Stimulated activated CD4-positive, alpha-beta T cell treated with anti-CD3 and anti-CD28 coated beads, Interleukin-15, amount 100 ng/mL, for 1 hour (primary cell): ENCODE results near the gene POLA1.
"Not testable (repeated sequence)": the region's sequence is repeated elsewhere in the genome, so short reads cannot be mapped to it uniquely, and the experiment has no call there.

Experiments used
- DNase-seq, 2 donors: peaks; one replicate each; pipeline ENCODE4 v3.0.0-alpha.2; 2020; ENCODE audit warnings: low read depth in 1 of 2, low spot score in 1 of 2

Gene POLA1

DNA sequence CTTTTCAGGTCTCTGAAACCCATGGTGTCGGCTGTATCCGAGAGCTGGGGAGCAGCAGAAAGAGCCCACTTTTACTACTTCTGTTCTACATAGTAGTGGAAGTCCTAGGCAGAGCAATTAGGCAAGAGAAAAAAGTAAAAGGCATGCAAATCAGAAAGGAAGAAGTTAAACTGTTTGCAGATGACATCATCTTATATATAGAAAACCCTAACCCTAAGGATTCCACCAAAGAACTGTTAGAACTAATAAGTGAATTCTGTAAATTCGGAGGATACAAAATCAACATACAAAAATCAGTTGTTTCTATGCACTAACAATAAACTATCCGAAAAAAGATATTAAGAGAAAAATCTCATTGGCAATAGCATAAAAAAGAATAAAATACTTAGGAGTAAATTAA is 95.3 kb downstream of the POLA1 start:
- DNase-seq = no peak

DNA sequence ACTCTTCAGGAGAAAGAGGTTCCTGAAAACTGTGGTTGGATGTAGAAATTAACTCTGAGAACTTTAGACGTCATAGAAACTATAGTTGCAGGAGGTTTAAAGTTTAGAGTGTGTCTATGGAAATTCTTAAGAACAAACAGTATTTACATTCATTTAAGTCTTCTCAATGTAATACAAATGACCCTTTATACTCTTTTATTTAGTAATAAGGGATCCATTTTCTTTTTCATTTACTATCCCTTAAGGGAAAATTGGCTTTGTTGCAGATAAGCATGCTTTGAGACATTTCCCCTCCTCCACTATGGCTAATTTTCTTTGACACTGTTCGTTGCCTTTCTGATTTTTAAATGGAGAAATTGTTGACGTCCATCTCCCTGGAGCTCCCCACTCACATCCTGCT is 96.4 kb downstream of the POLA1 start:
- DNase-seq = no peak

DNA sequence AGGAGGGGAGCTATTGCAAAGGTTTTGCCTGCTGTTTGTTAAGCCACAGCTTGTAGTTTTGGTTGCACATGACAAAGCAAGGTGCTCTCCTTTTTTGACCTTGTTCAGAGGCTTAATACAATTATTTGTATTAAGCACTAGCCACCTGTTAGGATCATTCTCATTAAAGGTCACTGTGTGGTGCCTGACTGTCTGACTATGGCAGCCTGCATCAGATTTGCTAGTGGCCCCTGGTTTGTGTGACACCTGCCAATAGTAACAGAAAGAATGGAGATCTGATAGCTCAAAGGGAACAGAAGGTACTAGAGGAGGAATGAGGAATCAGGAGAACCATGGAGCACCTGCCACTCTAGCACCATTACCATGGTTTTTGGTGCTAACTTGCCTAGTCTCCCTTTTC is 102.5 kb downstream of the POLA1 start:
- DNase-seq = no peak

- no peak for DNase-seq
Observed at GRCh38 chrX:24799078-24799477, 105.4 kb downstream of the POLA1 start.

- DNase-seq = no peak
Observed at GRCh38 chrX:24799565-24799964, 105.8 kb downstream of the POLA1 start.

DNA sequence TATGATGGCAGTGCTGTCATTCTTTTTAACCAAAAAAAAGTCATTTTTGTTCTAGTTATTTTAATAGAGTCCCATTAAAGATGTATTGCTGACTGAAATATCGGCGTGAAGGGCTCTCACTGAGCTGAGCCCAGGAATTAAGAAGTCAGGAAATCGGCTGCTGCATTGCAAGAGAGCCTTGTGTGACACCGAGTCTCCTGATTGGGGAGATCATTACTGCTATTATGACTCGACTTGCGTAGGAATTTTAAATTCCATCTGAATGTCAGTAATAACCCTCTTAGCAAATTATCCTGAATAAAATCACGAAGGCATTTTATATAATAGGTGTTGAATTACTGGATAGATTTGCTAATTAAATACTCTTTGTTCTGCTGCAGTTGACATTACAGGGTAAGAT is 111.5 kb downstream of the POLA1 start:
- DNase-seq = no peak

DNA sequence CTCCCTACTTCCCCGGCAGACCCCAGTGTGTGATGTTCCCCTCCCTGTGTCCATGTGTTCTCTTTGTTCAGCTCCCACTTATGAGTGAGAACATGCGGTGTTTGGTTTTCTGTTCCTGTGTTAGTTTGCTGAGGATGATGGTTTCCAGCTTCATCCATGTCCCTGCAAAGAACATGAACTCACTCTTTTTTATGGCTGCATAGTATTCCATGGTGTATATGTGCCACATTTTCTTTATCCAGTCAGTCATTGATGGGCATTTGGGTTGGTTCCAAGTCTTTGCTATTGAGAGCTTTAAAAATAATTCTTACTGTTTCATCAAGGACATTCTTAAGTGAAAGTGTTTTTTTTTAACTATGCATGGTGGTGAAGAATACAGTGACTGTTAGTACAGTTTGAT is 126.1 kb downstream of the POLA1 start:
- DNase-seq = not testable (repeated sequence)

DNA sequence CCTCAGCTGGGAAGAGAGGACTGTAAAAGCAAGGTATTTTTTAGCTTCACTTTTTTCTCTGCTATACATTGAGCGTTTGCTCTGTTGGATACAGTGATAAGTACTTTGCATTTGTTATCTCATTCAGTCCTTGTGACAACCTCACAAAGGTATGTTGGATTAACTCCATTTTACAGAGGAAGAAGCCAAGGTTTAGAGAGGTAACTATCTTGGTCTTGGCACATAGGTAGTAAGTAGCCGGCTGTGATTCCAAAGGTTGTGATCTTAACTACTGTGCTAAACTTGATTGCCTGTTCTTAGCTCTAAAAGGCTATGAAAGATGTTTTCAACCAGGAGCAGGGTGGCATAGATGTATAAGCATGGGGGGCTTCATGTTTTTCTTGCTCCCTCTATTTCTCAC is 134.4 kb downstream of the POLA1 start:
- DNase-seq = no peak

- no peak for DNase-seq
Observed at GRCh38 chrX:24828600-24828999, 134.9 kb downstream of the POLA1 start.

DNA sequence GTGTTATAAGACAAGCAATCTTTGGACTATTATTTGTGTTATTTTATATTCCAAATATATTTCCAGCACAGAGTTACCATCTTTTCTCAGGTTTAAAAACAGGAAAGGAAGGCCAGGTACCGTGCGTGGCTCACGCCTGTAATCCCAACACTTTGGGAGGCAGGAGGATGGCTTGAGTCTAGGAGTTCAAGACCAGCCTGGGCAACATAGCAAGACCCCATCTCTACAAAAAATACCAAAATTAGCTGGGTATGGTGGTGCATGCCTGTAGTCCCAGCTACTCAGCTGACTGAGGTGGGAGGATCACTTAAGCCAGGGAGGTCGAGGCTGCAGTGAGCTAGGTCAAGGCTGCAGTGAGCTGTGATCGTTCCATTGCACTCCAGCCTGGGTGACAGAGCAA is 140.0 kb downstream of the POLA1 start:
- DNase-seq = no peak

- DNase-seq = no peak
Observed at GRCh38 chrX:24837966-24838365, 144.2 kb downstream of the POLA1 start.

GRCh38 chrX:24838629-24839028 is 144.9 kb downstream of the POLA1 start:
- no peak for DNase-seq

DNA sequence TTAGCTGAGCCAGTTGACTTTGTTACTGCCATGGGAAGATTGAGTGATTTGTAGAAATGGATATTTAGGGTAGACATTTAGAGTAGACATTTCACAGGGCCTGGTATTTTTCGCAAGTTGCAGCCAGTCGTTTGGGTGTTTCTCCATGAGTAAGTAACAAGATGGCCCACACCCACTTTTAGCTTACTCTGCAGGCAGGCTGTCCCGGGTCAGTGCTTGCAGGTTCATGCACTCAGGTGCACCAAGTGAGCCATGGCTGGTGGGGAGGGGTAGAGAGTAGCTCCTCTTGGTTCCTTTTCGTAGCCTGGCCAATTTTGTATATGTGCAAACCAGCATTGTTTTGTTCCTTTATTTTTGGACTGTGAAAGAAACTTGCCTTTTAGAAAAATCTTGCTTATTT is 145.6 kb downstream of the POLA1 start:
- no peak for DNase-seq

GRCh38 chrX:24842486-24842885 is 148.8 kb downstream of the POLA1 start:
- no peak for DNase-seq

GRCh38 chrX:24846550-24847150 is 152.9 kb downstream of the POLA1 start:
- DNase-seq = no peak

- DNase-seq = no peak
Observed at GRCh38 chrX:24851289-24851688, 157.6 kb downstream of the POLA1 start.

DNA sequence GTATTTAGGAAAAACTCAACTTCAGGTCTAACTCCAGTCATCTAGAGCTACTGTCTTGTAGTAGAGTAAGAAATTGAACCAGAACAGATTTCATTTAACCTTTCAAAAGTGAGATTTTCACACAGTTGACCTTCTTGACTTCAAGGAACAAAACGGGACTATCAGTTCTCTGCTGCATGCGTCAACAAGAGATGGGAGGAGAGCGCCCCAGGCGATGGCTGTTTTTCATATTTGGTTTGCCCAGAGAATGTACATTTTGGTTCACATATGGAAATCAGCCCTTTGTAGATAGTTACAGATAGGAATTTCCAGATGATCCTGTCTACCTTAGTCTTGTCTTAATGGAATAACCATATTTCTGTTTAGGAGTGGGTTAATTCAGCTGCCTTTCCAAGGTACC is 158.1 kb downstream of the POLA1 start:
- DNase-seq = no peak

DNA sequence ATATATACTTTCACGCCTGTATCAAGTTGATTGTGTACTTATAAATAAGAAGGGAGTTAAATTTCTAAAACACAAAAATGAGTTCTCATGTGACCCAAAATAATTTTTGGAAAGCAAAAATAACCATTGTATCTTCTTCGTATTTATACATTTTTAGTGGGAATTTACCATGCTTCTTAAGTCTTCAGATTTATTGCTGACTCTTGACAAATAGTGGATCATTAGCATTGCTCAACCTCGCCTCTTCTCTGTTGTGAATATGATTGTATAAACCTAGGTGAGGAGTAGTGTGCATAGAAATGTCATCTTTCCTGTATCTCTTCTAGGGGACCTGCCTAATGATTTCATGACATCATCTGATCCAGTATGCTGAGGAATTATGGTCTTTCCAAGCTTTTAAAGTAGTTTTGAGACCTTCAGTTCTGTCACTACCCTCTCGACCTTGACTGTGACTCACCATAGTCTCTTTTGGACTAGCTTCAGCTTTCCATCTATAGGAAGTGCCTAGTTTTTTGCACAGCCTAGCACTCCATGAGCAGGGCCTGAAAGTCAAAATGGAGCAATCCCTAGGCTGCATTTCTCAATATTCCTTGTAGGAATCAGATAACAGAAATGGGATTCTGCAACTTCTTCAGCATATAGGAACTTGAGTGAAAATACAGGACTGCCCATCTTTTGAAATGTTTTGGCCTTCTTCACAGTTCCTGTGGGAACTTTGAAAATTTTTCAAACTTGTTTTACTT is 164.5 kb downstream of the POLA1 start:
- no peak for DNase-seq

DNA sequence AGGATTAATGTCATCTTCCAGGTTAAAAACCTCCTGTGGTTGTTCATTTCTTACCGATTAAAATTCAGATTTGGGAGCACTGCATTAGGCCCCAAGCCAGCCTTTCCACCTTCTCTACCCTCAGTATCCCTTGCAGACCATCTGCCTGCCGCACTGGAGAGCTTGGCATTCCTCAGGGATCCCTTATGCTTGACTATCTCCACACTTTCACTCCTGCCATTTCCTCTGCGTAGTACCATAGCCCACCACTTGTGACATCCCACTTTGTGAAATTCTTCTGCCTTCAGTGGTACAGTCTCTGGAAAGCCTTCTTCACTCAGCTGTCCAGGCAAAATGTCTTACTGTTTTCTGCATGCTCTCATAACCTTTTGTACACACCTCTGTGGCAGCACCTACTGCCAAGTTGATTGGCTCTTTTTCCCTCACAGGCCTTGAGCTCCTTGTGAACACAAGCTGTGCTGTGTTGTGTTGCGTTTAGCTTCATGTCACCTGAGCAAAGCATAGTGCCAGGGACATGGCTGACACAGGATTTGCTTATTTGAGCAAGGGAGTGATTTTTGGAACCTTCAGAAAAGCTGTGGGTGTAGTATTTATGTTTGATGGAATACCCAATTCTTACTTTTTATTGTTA is 165.6 kb downstream of the POLA1 start:
- DNase-seq = no peak

- DNase-seq = no peak
Observed at GRCh38 chrX:24860140-24860539, 166.4 kb downstream of the POLA1 start.

DNA sequence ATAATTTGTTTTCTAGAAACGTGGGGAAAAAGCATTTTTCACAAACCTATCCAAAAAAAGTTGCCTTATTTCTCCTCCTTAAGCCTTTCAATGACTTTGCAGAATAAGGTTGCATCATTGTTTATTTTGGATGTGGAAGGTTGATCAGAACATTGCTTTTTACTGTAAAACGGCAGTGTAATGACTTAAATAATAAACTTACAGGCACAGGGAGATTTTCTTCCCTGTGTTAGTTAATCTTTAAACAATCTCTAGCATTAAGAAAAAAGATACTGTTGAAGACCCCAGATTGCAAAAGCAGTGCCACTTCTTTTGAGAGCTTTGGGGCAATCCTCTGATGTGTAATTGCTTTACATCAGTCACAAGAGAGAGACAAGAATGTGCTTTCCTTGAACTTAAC is 168.6 kb downstream of the POLA1 start:
- DNase-seq = no peak

DNA sequence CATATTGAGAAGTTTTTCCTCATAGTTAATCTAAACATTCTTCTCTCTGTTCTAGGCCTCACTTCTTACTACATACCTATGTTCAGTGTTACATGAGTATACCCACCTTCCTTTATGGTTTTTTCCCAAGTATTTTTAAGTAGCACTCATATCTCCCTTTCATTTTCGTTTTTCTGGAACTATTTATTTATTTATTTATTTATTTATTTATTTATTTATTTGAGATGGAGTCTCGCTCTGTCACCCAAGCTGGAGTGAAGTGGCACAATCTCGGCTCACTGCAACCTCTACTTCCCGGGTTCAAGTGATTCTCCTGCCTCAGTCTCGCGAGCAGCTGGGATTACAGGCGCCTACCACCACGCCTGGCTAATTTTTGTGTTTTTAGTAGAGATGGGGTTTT is 170.1 kb downstream of the POLA1 start:
- not testable (repeated sequence) for DNase-seq

DNA sequence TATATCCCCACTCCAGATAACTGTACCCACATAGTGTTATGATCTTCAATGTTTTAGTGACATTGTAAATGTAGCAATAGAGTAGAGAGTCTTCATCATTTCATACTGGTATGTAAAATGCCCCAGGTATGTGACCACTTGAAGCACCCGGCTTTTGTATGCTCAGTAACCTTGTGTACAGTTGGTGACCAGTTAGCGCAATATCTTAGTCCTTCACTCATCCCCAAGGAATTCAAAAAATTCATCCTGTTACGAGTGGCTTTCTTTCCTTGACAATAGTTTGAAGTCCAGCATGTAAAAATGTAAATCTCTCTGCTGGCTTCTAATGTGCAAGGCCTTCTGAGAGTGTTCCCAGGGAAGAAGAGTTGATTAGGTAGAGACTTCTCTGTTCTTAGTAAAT is 176.4 kb downstream of the POLA1 start:
- DNase-seq = no peak
